WERI-Rb-1 (cell line): ENCODE data around the gene HSPA1B.
A peak's percentile ranks its signal among the peaks of the same experiment; 100 is the strongest.
"Not testable (repeated sequence)": the region's sequence is repeated elsewhere in the genome, so short reads cannot be mapped to it uniquely, and the experiment has no call there.

Experiments
- DNase-seq: peaks from one replicate; pipeline ENCODE4 v3.0.0-alpha.2; 2020
- H3K27ac ChIP-seq: fragments of 250-450 bp; sonication (Bioruptor Pico); 2 replicates; pipeline ENCODE4 v1.5.1; 2020; ENCODE audit warnings: mild to moderate bottlenecking, moderate library complexity
- H3K27me3 ChIP-seq: fragments of 250-450 bp; sonication (Bioruptor Pico); 2 replicates; pipeline ENCODE4 v1.5.1; 2021; ENCODE audit warnings: mild to moderate bottlenecking, low read depth, moderate library complexity; ENCODE audit not compliant: insufficient read depth, severe bottlenecking
- H3K36me3 ChIP-seq: fragments of 250-450 bp; sonication (Bioruptor Pico); 2 replicates; pipeline ENCODE4 v1.5.1; 2020; ENCODE audit warnings: mild to moderate bottlenecking, moderate library complexity
- H3K4me3 ChIP-seq: 2 replicates; pipeline ENCODE4 v1.5.1; 2011; ENCODE audit warnings: low read depth, mild to moderate bottlenecking, control low read depth, low read length
- H3K9me3 ChIP-seq: fragments of 250-450 bp; sonication (Bioruptor Pico); 2 replicates; pipeline ENCODE4 v1.5.1; 2021; ENCODE audit warnings: mild to moderate bottlenecking, moderate library complexity; ENCODE audit not compliant: severe bottlenecking
- CTCF ChIP-seq: IDR thresholded peaks from 2 replicates; pipeline ENCODE4 v1.5.1; 2011; ENCODE audit warnings: low read depth, mild to moderate bottlenecking, control low read depth, inconsistent platforms, low read length

The HSPA1B gene

DNA sequence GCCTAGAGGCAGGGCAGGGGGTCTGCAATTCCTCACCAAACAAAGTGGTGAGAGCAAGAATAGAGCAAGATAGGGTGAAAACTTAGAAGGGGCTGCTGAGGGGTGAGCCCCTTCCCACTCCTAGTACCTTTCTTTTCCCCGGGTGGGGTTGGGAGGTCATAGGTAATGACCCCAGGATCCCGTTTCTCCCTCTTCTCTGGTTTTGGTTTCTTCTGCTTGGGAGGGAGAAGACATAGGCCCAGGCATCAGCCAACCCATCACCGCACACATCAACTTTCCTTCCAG lies 35.5 kb upstream of the HSPA1B start:
- TF ChIP-seq CTCF, result no peak
- H3K36me3 ChIP-seq, result peaks cover 64% of the 10 kb centered on the region
- H3K27me3 ChIP-seq, result no peaks in the 10 kb centered on the region
- H3K4me3 ChIP-seq, result no peak overlapping the region
- H3K27ac ChIP-seq, result no peak overlapping the region
- DNase-seq, result no peak
- no peaks in the 10 kb centered on the region for H3K9me3 ChIP-seq

DNA sequence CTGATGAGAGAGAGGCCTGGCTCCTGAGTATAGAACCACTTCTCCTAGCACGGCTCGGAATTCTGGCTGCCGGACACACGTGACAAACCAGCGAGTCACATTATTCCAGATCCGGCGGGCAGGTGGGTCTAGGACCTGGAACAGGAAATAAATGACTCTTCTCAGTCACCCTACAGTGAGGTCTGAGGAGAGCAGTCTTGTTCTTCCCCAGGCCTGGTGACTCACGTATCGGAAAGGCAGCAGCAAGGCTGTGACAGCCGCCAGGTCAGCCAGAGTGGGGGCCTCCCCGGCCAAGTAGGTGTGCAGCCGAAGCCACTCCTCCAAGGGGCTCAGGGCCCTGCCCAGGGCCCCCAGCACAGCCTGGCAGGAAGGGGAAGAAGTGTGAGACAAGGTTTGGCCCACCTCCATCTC lies 34.8 kb upstream of the HSPA1B start:
- DNase-seq, result no peak
- Histone ChIP-seq H3K27me3 (no peaks in the 10 kb centered on the region), H3K4me3 (no peak overlapping the region), H3K36me3 (peaks cover 64% of the 10 kb centered on the region), H3K27ac (no peak overlapping the region), H3K9me3 (no peaks in the 10 kb centered on the region)
- no peak for TF ChIP-seq CTCF

- H3K27me3 ChIP-seq, H3K27ac ChIP-seq, H3K9me3 ChIP-seq, DNase-seq: not testable (repeated sequence)
- H3K4me3 ChIP-seq, result peak overlapping the region; percentile 96; the same call in 1 of the 2 replicates
- peaks cover 67% of the 10 kb centered on the region for H3K36me3 ChIP-seq
These were observed 33.7 kb upstream of the HSPA1B start for GRCh38 chr6:31793927-31794245.

DNA sequence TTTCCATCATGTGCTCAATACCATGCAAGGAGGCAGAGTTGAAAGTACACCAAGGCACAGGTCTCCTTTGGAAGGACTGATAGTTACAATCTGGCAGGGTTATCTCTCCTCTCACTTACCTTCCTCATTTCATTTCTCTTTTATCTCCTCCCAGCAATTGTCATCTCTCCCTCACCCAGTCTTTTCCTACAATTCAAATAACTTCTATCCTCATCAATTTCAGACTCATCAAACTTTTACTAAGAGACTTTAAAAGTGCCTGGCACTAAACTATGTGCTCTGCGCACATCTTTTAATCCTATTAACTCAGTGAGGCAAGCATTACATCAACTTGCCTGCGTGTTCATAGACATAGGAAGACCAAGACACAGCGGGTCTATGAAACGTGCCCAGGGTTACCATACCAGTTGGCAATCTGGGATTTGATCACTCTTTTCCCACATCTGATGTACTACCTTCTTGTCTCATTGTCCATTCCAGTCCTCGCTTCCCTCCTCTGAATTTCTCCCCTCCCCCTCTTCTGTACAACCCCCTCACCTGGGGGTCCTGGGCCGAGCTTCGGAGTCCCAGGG lies 33.2 kb upstream of the HSPA1B start:
- DNase-seq, result peak; percentile 54
- Histone ChIP-seq H3K9me3 (no peaks in the 10 kb centered on the region), H3K4me3 (peak overlapping the region; percentile 96), H3K36me3 (peaks cover 67% of the 10 kb centered on the region), H3K27ac (peak overlapping the region; percentile 93), H3K27me3 (no peaks in the 10 kb centered on the region)
- no peak for TF ChIP-seq CTCF

- peak overlapping the region; percentile 96 for H3K4me3 ChIP-seq
These were observed 32.5 kb upstream of the HSPA1B start for GRCh38 chr6:31794866-31795615.

More at GRCh38 chr6:31794866-31795615, 32.5 kb upstream of the HSPA1B start:
- Histone ChIP-seq H3K36me3 (peaks cover 68% of the 10 kb centered on the region), H3K9me3 (no peaks in the 10 kb centered on the region), H3K27me3 (no peaks in the 10 kb centered on the region), H3K27ac (peak overlapping the region; percentile 93)
- no peak for DNase-seq
- TF ChIP-seq CTCF, result no peak
